Stimulated activated naive B cell treated with anti-CD40 and anti-IgM and Interleukin-4, amounts not matched to agents 10 μg/mL and 1 μg/mL and 100 μg/mL, for 72 hours (primary cell): ENCODE measurements around the gene ATF5.
"Not testable (repeated sequence)": the region's sequence is repeated elsewhere in the genome, so short reads cannot be mapped to it uniquely, and the experiment has no call there.

Experiments
- ATAC-seq, 2 donors: fragments of 150-1000 bp; cut with Tn5 transposase; replicated peaks; 2 replicates each; pipeline ENCODE4 v1.10.0; 2021; ENCODE audit warnings: moderate library complexity in 1 of 2
- DNase-seq: peaks from one replicate; pipeline ENCODE4 v3.0.0; 2021
- H3K27ac Mint-ChIP-seq: one replicate; pipeline ENCODE4 v1.8.0; 2022; ENCODE audit warnings: mild to moderate bottlenecking, mixed read lengths
- H3K27me3 Mint-ChIP-seq, 2 donors: one replicate each; pipeline ENCODE4 v1.8.0; 2022; ENCODE audit warnings: mixed read lengths in 2 of 2
- H3K36me3 Mint-ChIP-seq, 2 donors: one replicate each; pipeline ENCODE4 v1.8.0; 2022; ENCODE audit warnings: mixed read lengths in 2 of 2, mild to moderate bottlenecking in 1 of 2
- H3K4me1 Mint-ChIP-seq, 2 donors: one replicate each; pipeline ENCODE4 v1.8.0; 2022; ENCODE audit warnings: mixed read lengths in 2 of 2, mild to moderate bottlenecking in 1 of 2
- H3K4me3 Mint-ChIP-seq, 2 donors: one replicate each; pipeline ENCODE4 v1.8.0; 2022; ENCODE audit warnings: mild to moderate bottlenecking in 2 of 2, mixed read lengths in 2 of 2, moderate library complexity in 1 of 2
- H3K9me3 Mint-ChIP-seq, 2 donors: one replicate each; pipeline ENCODE4 v1.8.0; 2022; ENCODE audit warnings: mixed read lengths in 2 of 2, mild to moderate bottlenecking in 1 of 2

Gene ATF5

GRCh38 chr19:49923055-49924003 lies 5.7 kb upstream of the ATF5 start:
- no peak for ATAC-seq
- Mint-ChIP-seq H3K9me3 (no peaks in the 10 kb centered on the region), H3K27ac (peak overlapping the region; percentile 82), H3K4me1 (peaks cover 58 to 88% of the 10 kb centered on the region in 2 donors), H3K27me3 (no peaks in the 10 kb centered on the region), H3K36me3 (peaks cover 63 to 76% of the 10 kb centered on the region in 2 donors), H3K4me3 (peak overlapping the region; percentile 50 to 55)
- DNase-seq: no peak

DNA sequence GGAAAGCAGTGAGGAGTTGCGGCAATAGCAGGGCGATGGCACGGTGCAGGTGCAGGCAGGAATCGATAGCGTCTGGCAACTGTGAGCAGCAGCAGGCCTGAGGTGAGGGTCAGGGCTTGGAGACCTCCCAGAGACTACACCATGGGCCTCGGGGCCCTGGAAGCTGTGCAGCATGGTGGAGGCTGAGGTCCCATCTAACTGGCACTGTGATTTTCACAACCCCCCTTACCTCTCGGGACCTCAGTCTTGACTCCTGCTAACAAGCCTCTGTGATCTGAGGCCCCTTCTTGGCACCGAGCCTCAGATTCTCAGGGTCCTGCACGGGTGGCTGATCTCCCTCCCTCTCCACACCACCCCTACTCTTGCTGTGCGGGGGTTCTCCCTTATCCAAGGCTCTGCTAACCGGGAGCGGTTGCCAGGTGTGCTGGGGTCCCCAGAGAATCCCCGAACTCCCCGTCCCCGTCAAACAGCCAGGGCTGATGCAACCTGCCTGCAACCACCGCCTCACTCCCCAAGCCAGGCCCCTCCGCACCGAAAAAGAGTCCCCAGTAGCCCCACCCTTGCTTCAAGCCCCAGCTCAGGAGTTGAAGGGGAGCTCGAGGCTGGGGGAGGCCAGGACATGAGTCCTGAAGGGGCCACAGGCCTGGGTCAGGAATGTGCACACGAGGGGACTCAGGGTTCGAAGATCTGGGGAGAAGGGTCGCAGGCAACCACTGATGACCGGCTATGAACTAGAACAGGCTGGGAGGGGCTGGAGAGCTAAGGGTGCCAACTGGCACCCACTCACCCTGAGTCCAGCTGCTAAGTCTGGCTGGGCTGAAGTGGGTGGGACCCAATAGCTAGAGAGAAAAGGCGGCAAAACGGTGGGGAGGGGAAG lies 4.8 kb upstream of the ATF5 start:
- DNase-seq (no peak), ATAC-seq (peak in 1 of 2 donors; percentile 18)
- H3K27me3 Mint-ChIP-seq: no peaks in the 10 kb centered on the region
- H3K27ac Mint-ChIP-seq: peak overlapping the region; percentile 90
- peak overlapping the region; percentile 75 to 76 for H3K4me3 Mint-ChIP-seq
- H3K9me3 Mint-ChIP-seq: no peaks in the 10 kb centered on the region
- H3K36me3 Mint-ChIP-seq: peaks cover 67 to 82% of the 10 kb centered on the region in 2 donors
- peaks cover 54 to 84% of the 10 kb centered on the region in 2 donors for H3K4me1 Mint-ChIP-seq

GRCh38 chr19:49924881-49925210 lies 4.2 kb upstream of the ATF5 start:
- ATAC-seq, DNase-seq, H3K27me3 Mint-ChIP-seq, H3K9me3 Mint-ChIP-seq: not testable (repeated sequence)
- Mint-ChIP-seq H3K36me3 (peaks cover 69 to 82% of the 10 kb centered on the region in 2 donors), H3K27ac (peak overlapping the region; percentile 59), H3K4me1 (peaks cover 54 to 84% of the 10 kb centered on the region in 2 donors), H3K4me3 (peak overlapping the region; percentile 75 to 76)

DNA sequence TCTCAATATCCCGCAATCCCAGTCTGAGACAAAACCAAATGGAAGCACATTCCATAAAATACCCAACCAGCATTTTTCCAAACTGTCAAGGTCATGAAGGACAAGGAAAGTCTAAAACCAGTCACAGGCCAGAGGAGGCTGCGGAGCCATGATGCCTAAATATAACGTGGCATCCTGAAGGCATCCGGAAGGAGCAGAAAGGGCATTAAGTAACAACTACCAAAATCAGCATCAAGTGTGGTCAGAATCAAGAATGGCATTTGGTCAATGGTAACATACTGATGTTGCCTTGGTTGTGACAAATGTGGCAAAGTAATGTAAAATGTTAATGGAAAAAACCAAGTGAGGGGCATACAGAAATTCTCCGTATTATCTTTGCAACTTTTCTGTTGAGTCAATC lies 3.5 kb upstream of the ATF5 start:
- peaks cover 70 to 83% of the 10 kb centered on the region in 2 donors for H3K36me3 Mint-ChIP-seq
- H3K4me3 Mint-ChIP-seq: peak overlapping the region; percentile 73 to 76
- H3K4me1 Mint-ChIP-seq: peaks cover 57 to 84% of the 10 kb centered on the region in 2 donors

GRCh38 chr19:49926515-49926914 lies 2.5 kb upstream of the ATF5 start:
- H3K4me3 Mint-ChIP-seq: peak overlapping the region; percentile 67 to 95
- DNase-seq (no peak), ATAC-seq (no peak)
- H3K36me3 Mint-ChIP-seq: peaks cover 72 to 83% of the 10 kb centered on the region in 2 donors
- peaks cover 56 to 84% of the 10 kb centered on the region in 2 donors for H3K4me1 Mint-ChIP-seq
- no peaks in the 10 kb centered on the region for H3K27me3 Mint-ChIP-seq
- peak overlapping the region; percentile 25 for H3K27ac Mint-ChIP-seq
- peaks cover 4 to 7% of the 10 kb centered on the region in 2 donors for H3K9me3 Mint-ChIP-seq

More for the DNA sequence above, 3.5 kb upstream of the ATF5 start:
- no peak for ATAC-seq
- H3K9me3 Mint-ChIP-seq: peaks cover 3 to 5% of the 10 kb centered on the region in 2 donors
- H3K27ac Mint-ChIP-seq: peak overlapping the region; percentile 59
- H3K27me3 Mint-ChIP-seq: no peaks in the 10 kb centered on the region
- no peak for DNase-seq

GRCh38 chr19:49927526-49928264 lies 1.3 kb upstream of the ATF5 start:
- Mint-ChIP-seq H3K27me3 (no peaks in the 10 kb centered on the region), H3K4me1 (peaks cover 53 to 83% of the 10 kb centered on the region in 2 donors), H3K36me3 (peaks cover 73 to 83% of the 10 kb centered on the region in 2 donors), H3K27ac (peak overlapping the region; percentile 96), H3K9me3 (peaks cover 8 to 12% of the 10 kb centered on the region in 2 donors), H3K4me3 (peak overlapping the region; percentile 95)
- ATAC-seq (no peak), DNase-seq (no peak)

DNA sequence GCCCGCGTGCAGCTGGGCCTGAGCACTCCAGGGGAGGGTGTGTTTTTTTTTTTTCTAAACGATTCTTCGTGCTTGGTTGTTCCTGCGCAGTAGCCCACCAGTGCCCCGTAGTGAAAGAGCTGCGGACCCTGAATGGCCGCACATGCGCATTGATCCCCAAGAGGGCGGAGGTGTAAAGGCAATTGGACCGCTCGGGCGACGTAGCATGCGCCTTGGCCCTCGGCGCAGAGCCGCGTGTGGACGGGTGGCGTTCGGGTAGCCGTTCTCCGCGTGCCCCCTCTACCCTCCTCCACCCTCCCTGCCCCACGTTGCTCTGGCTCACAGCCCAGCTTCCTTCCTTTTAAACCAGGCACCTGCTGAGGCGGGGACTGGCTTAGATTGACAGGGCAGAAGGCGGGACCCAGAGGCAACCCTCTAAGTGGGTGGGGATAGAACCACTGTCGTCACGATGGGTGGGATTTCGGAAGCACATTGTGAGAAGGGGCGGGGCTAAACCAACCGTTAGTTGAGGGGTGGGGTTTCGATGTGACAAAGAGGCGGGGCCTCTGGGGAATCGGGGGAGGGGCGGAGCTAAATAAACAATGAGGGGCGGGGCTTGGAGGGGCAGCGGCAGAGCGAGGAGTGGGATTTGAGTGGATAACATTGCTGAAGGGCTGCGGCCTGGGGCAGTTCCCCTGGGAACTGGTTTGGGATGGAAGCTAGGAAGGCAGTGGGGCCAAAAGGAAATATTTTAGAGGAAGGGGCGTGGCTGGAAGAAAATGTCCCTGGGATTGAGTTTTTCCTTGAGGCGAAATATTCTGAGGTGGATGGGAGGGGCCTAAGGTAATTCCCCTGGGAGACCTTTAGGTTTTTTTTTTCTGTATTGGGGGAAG lies 842 bp downstream of the ATF5 start:
- Mint-ChIP-seq H3K27ac (peak overlapping the region; percentile 96), H3K4me3 (peak overlapping the region; percentile 95), H3K4me1 (peaks cover 45 to 73% of the 10 kb centered on the region in 2 donors), H3K9me3 (peaks cover 9 to 17% of the 10 kb centered on the region in 2 donors), H3K27me3 (no peaks in the 10 kb centered on the region), H3K36me3 (peaks cover 68 to 75% of the 10 kb centered on the region in 2 donors)
- DNase-seq: peak; percentile 93
- ATAC-seq: peak; percentile 87 to 93

GRCh38 chr19:49930483-49931011 lies 1.5 kb downstream of the ATF5 start:
- H3K9me3 Mint-ChIP-seq: peaks cover 9 to 17% of the 10 kb centered on the region in 2 donors
- H3K36me3 Mint-ChIP-seq: peaks cover 63 to 70% of the 10 kb centered on the region in 2 donors
- DNase-seq (no peak), ATAC-seq (no peak)
- H3K27me3 Mint-ChIP-seq: no peaks in the 10 kb centered on the region
- peak overlapping the region; percentile 96 for H3K27ac Mint-ChIP-seq
- peak overlapping the region; percentile 95 for H3K4me3 Mint-ChIP-seq
- peaks cover 42 to 66% of the 10 kb centered on the region in 2 donors for H3K4me1 Mint-ChIP-seq

DNA sequence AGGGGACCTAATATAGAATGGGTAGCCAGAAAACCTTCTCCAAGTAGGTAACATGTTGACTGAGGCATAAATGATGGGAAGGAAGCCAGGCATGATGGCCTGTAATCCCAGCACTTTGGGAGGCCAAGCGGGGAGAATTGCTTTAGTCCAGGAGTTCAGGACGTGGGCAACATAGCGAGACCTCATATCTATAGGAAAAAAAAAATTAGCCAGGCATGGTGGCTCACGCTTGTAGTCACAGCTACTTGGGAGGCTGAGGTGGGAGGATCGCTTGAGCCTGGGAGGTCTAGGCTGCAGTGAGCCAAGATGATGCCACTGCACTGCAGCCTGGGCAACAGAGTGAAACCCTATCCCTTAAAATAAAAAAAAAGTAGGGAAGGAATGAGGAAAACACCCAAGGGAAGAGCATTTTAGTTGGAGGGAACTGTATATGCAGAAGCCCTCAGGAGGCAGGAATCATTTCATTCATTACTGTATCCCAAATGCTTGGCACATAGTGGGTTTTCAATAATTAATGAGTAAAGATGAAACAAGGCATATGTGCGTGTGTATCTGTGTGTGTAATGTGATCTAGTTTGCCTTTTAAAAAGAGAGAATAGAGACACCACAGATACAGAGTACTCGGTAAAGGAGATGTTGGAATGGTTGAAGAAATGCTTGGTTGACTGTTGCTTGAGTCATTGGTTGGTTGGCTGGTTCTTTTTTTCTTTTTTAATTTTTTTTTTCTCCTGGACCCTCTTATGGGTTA lies 2.5 kb downstream of the ATF5 start:
- peaks cover 40 to 61% of the 10 kb centered on the region in 2 donors for H3K4me1 Mint-ChIP-seq
- DNase-seq: no peak
- no peaks in the 10 kb centered on the region for H3K27me3 Mint-ChIP-seq
- ATAC-seq: no peak
- peaks cover 62 to 69% of the 10 kb centered on the region in 2 donors for H3K36me3 Mint-ChIP-seq
- H3K27ac Mint-ChIP-seq: peak overlapping the region; percentile 96
- peaks cover 9 to 17% of the 10 kb centered on the region in 2 donors for H3K9me3 Mint-ChIP-seq
- peak overlapping the region; percentile 95 for H3K4me3 Mint-ChIP-seq

DNA sequence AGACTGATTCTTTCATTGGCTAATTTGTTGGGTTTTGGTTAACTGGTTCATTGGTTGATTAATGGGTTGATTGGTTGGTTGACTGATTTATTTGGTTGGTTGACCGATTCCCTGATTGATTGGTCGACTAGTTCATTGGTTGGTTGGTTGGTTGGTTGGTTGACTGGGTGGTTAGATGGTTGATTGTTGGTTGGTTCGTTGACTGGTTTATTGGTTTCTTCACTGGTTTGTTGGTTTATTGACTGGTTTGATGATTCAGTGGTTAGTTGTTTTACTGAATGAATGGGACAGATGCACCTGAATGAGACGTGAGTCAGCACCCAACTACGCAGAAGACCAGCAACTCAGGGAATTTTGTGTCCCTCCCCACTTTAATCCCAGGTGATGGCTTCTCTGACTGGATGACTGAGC lies 3.0 kb downstream of the ATF5 start:
- peak overlapping the region; percentile 50 to 51 for H3K4me3 Mint-ChIP-seq
- H3K36me3 Mint-ChIP-seq: peaks cover 62 to 67% of the 10 kb centered on the region in 2 donors
- peak overlapping the region; percentile 28 for H3K27ac Mint-ChIP-seq
- H3K4me1 Mint-ChIP-seq: peaks cover 40 to 61% of the 10 kb centered on the region in 2 donors
- ATAC-seq (no peak), DNase-seq (no peak)
- H3K27me3 Mint-ChIP-seq: no peaks in the 10 kb centered on the region
- H3K9me3 Mint-ChIP-seq: peaks cover 9 to 17% of the 10 kb centered on the region in 2 donors

GRCh38 chr19:49932731-49933131 lies 3.7 kb downstream of the ATF5 start:
- H3K27me3 Mint-ChIP-seq: no peaks in the 10 kb centered on the region

GRCh38 chr19:49933643-49934042 lies 4.6 kb downstream of the ATF5 start:
- no peak for ATAC-seq
- Mint-ChIP-seq H3K4me3 (peak overlapping the region in 1 of 2 donors; percentile 66), H3K27ac (peak overlapping the region; percentile 51), H3K36me3 (peaks cover 48 to 55% of the 10 kb centered on the region in 2 donors), H3K9me3 (peaks cover 9 to 17% of the 10 kb centered on the region in 2 donors), H3K27me3 (no peaks in the 10 kb centered on the region), H3K4me1 (peaks cover 37 to 63% of the 10 kb centered on the region in 2 donors)
- no peak for DNase-seq

More at GRCh38 chr19:49932731-49933131, 3.7 kb downstream of the ATF5 start:
- Mint-ChIP-seq H3K4me3 (no peak overlapping the region), H3K9me3 (peaks cover 9 to 17% of the 10 kb centered on the region in 2 donors), H3K27ac (peak overlapping the region; percentile 37), H3K36me3 (peaks cover 57 to 62% of the 10 kb centered on the region in 2 donors), H3K4me1 (peaks cover 40 to 62% of the 10 kb centered on the region in 2 donors)
- DNase-seq: no peak
- ATAC-seq: no peak
